HUES48 (cell line): Measurements from ENCODE around the gene CCND1.
"Not testable (repeated sequence)": the region's sequence is repeated elsewhere in the genome, so short reads cannot be mapped to it uniquely, and the experiment has no call there.

Experiments
- H3K27ac ChIP-seq: one replicate; pipeline ENCODE4 v1.7.0; 2013; ENCODE audit warnings: low read depth, low read length, inconsistent platforms
- H3K27me3 ChIP-seq: 2 replicates; pipeline ENCODE4 v1.6.1; 2013; ENCODE audit warnings: mild to moderate bottlenecking, low read length; ENCODE audit not compliant: control insufficient read depth, insufficient read depth
- H3K36me3 ChIP-seq: 2 replicates; pipeline ENCODE4 v1.6.1; 2013; ENCODE audit warnings: low read length; ENCODE audit not compliant: control insufficient read depth, insufficient read depth
- H3K4me1 ChIP-seq: 2 replicates; pipeline ENCODE4 v1.6.1; 2013; ENCODE audit warnings: mild to moderate bottlenecking, low read length; ENCODE audit not compliant: control insufficient read depth, insufficient read depth
- H3K4me3 ChIP-seq: 2 replicates; pipeline ENCODE4 v1.5.1; 2013; ENCODE audit warnings: mild to moderate bottlenecking, low read depth, low read length
- H3K9ac ChIP-seq: 2 replicates; pipeline ENCODE4 v1.6.1; 2013; ENCODE audit warnings: mild to moderate bottlenecking, low read depth, low read length, moderate library complexity
- H3K9me3 ChIP-seq: 2 replicates; pipeline ENCODE4 v1.6.1; 2013; ENCODE audit warnings: low read length; ENCODE audit not compliant: control insufficient read depth, insufficient read depth

The CCND1 gene

GRCh38 chr11:69620683-69621290 lies 20.2 kb upstream of the CCND1 start:
- Histone ChIP-seq H3K9me3 (no peaks in the 10 kb centered on the region), H3K27ac (no peak overlapping the region), H3K4me1 (no peaks in the 10 kb centered on the region), H3K27me3 (no peaks in the 10 kb centered on the region), H3K4me3 (no peak overlapping the region), H3K9ac (no peak overlapping the region), H3K36me3 (no peaks in the 10 kb centered on the region)

GRCh38 chr11:69622097-69622681 lies 18.8 kb upstream of the CCND1 start:
- H3K9me3 ChIP-seq, H3K36me3 ChIP-seq, H3K9ac ChIP-seq, H3K4me3 ChIP-seq, H3K27me3 ChIP-seq, H3K27ac ChIP-seq, H3K4me1 ChIP-seq: not testable (repeated sequence)

- Histone ChIP-seq H3K4me1 (no peaks in the 10 kb centered on the region), H3K27ac (no peak overlapping the region), H3K36me3 (no peaks in the 10 kb centered on the region), H3K4me3 (no peak overlapping the region), H3K9me3 (no peaks in the 10 kb centered on the region; the same call in 1 of the 2 replicates), H3K9ac (no peak overlapping the region), H3K27me3 (no peaks in the 10 kb centered on the region)
Observed at GRCh38 chr11:69624293-69624692, 16.7 kb upstream of the CCND1 start.

DNA sequence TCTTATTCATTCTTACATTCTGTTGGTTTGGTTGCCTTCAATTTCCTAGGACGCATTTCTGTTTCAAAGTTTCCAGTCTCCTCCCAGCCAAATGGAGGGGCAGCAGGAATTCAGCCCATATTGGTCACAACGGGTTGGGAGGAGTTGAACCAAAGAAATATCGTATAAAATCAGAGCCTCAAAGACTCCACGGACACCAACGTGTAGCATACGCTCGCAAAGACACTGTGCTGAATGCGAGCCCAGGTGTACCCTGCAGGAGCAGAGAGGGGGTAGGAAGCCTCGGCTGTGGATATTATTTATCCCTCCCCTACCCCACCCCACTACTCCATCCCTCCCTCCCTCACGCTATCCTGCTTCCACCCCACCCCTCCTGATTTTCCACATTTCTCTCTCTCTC lies 15.5 kb upstream of the CCND1 start:
- Histone ChIP-seq H3K9ac (no peak overlapping the region), H3K27me3 (no peaks in the 10 kb centered on the region), H3K4me3 (no peak overlapping the region), H3K27ac (no peak overlapping the region), H3K36me3 (no peaks in the 10 kb centered on the region), H3K4me1 (no peaks in the 10 kb centered on the region), H3K9me3 (peaks cover 10% of the 10 kb centered on the region)

DNA sequence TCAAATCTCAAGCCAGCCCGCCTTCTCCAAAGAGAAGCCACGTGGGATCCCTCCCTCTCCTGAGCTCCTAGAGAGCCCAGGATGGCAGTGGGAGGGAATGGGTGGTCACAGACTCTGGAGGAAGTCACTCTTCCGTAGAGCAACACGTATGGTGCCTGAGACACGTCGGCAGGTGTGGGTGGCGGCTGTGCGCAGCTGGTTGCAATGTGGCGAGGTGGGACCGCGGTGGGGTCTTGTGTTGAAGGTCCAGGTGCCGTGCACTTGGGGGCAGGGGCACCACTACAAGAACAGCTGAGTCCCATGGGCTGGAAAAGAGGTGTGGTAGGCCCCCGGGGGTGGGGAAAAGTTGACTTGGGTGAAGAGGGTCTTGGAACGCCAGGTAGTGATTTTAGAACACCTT lies 13.4 kb upstream of the CCND1 start:
- H3K27me3 ChIP-seq = no peaks in the 10 kb centered on the region
- H3K4me3 ChIP-seq = no peak overlapping the region
- no peaks in the 10 kb centered on the region for H3K36me3 ChIP-seq
- H3K27ac ChIP-seq = no peak overlapping the region
- no peaks in the 10 kb centered on the region for H3K4me1 ChIP-seq
- H3K9me3 ChIP-seq = peaks cover 10% of the 10 kb centered on the region
- H3K9ac ChIP-seq = no peak overlapping the region

GRCh38 chr11:69630017-69630416 lies 10.9 kb upstream of the CCND1 start:
- Histone ChIP-seq H3K4me1 (no peaks in the 10 kb centered on the region), H3K4me3 (no peak overlapping the region), H3K9me3 (peaks cover 10% of the 10 kb centered on the region), H3K9ac (no peak overlapping the region), H3K36me3 (no peaks in the 10 kb centered on the region), H3K27me3 (no peaks in the 10 kb centered on the region; the same call in 1 of the 2 replicates), H3K27ac (no peak overlapping the region)

DNA sequence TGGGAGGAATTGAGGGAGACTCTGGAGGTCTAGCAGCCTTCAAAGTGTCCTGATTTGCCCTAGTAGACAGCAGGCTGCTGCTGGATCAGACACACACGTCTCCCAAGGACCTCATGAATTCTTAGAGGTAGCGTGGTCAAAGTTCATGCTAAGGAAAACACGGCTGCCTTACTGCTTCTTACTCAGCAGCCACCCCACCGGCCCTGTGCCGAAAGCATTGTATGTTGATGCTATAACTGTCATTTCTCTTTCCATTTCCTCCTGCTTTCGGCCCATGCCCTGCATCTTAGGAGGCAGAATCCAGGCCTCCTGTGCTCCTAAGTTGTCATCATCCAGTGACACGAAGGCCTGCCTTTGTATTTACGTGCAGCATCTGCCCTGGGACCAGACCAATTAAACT lies 10.5 kb upstream of the CCND1 start:
- Histone ChIP-seq H3K9ac (no peak overlapping the region), H3K4me3 (no peak overlapping the region), H3K9me3 (peaks cover 10% of the 10 kb centered on the region), H3K36me3 (no peaks in the 10 kb centered on the region), H3K4me1 (no peaks in the 10 kb centered on the region), H3K27ac (no peak overlapping the region), H3K27me3 (peaks cover 3% of the 10 kb centered on the region; the same call in 1 of the 2 replicates)

GRCh38 chr11:69632900-69633299 lies 8.1 kb upstream of the CCND1 start:
- Histone ChIP-seq H3K9me3 (peaks cover 10% of the 10 kb centered on the region), H3K27ac (no peak overlapping the region), H3K9ac (no peak overlapping the region), H3K27me3 (peaks cover 25% of the 10 kb centered on the region), H3K36me3 (no peaks in the 10 kb centered on the region), H3K4me3 (no peak overlapping the region), H3K4me1 (0 out of 2 replicates have a peak, but pooled peaks cover 6% of the 10 kb centered on the region)

GRCh38 chr11:69634069-69634468 lies 6.9 kb upstream of the CCND1 start:
- Histone ChIP-seq H3K36me3 (no peaks in the 10 kb centered on the region), H3K4me1 (0 out of 2 replicates have a peak, but pooled peaks cover 6% of the 10 kb centered on the region), H3K9ac (no peak overlapping the region), H3K4me3 (no peak overlapping the region), H3K27me3 (peaks cover 25% of the 10 kb centered on the region), H3K27ac (no peak overlapping the region), H3K9me3 (peaks cover 10% of the 10 kb centered on the region)

GRCh38 chr11:69634590-69634989 lies 6.4 kb upstream of the CCND1 start:
- H3K27ac ChIP-seq = no peak overlapping the region
- H3K27me3 ChIP-seq = peaks cover 25% of the 10 kb centered on the region
- no peak overlapping the region for H3K9ac ChIP-seq
- 0 out of 2 replicates have a peak, but pooled peaks cover 6% of the 10 kb centered on the region for H3K4me1 ChIP-seq
- peaks cover 8% of the 10 kb centered on the region for H3K9me3 ChIP-seq
- no peaks in the 10 kb centered on the region for H3K36me3 ChIP-seq
- H3K4me3 ChIP-seq = no peak overlapping the region

DNA sequence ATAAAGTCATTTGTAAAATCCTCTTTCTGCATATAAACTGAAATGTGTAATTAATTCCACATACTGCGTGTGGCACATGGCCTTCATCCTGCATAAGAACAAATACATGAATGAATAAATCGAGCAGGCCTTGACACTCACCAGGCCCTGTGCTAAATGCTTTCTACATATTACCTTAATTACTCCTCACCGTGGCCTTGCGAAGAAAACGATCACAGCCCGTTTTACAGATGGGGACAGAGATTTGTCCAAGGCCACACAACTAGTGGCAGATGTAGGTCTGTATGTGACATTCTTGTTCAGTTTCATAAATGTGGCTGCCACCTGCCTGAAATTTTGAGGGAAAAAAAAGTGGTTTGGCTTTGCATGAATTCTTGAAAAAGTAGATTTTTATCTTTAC lies 5.8 kb upstream of the CCND1 start:
- Histone ChIP-seq H3K9me3 (peaks cover 2% of the 10 kb centered on the region), H3K36me3 (no peaks in the 10 kb centered on the region), H3K4me3 (no peak overlapping the region), H3K27me3 (peaks cover 30% of the 10 kb centered on the region), H3K27ac (no peak overlapping the region), H3K9ac (no peak overlapping the region), H3K4me1 (0 out of 2 replicates have a peak, but pooled peaks cover 6% of the 10 kb centered on the region)
